BE2C (cell line): ENCODE results near the gene ALDH7A1.

Experiments used
- DNase-seq: peaks from one replicate; pipeline ENCODE4 v3.0.0-alpha.2; 2020
- H3K27me3 ChIP-seq: fragments of 250-450 bp; sonication (Bioruptor Pico); 2 replicates; pipeline ENCODE4 v1.5.1; 2020; ENCODE audit warnings: mild to moderate bottlenecking
- H3K36me3 ChIP-seq: fragments of 250-450 bp; sonication (Bioruptor Pico); 2 replicates; pipeline ENCODE4 v1.5.1; 2020; ENCODE audit warnings: mild to moderate bottlenecking
- H3K4me1 ChIP-seq: fragments of 250-450 bp; sonication (Bioruptor Pico); 2 replicates; pipeline ENCODE4 v1.5.1; 2020
- H3K4me3 ChIP-seq: 2 replicates; pipeline ENCODE4 v1.5.1; 2011; ENCODE audit warnings: low read depth, low read length
- H3K9me3 ChIP-seq: fragments of 250-450 bp; sonication (Bioruptor Pico); 2 replicates; pipeline ENCODE4 v1.5.1; 2020
- TF ChIP-seq, protein P1 (sequence below): IDR thresholded peaks from 2 replicates; pipeline ENCODE4 v1.5.1; 2012; ENCODE audit warnings: mild to moderate bottlenecking, low read depth, low read length

Gene ALDH7A1

DNA sequence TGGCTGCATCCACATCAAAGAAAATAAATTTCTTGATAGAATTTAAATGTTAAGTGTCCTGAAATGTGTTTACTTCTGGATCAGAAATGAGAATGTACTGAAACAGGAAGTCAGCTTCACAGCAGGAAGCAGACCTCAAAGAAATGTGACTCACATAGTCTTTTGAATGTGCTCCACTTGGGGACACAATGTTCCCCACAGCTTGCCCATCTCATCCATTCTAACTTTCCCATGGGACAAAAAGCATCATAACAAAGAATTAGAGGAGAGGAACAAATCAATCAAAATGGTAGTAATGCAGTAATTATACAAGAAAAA, 86.1 kb downstream of the ALDH7A1 start:
- TF ChIP-seq, protein P1, sequence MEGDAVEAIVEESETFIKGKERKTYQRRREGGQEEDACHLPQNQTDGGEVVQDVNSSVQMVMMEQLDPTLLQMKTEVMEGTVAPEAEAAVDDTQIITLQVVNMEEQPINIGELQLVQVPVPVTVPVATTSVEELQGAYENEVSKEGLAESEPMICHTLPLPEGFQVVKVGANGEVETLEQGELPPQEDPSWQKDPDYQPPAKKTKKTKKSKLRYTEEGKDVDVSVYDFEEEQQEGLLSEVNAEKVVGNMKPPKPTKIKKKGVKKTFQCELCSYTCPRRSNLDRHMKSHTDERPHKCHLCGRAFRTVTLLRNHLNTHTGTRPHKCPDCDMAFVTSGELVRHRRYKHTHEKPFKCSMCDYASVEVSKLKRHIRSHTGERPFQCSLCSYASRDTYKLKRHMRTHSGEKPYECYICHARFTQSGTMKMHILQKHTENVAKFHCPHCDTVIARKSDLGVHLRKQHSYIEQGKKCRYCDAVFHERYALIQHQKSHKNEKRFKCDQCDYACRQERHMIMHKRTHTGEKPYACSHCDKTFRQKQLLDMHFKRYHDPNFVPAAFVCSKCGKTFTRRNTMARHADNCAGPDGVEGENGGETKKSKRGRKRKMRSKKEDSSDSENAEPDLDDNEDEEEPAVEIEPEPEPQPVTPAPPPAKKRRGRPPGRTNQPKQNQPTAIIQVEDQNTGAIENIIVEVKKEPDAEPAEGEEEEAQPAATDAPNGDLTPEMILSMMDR = no peak
- DNase-seq = no peak
- Histone ChIP-seq H3K27me3 (no peaks in the 10 kb centered on the region), H3K36me3 (no peaks in the 10 kb centered on the region), H3K4me1 (no peaks in the 10 kb centered on the region), H3K9me3 (no peaks in the 10 kb centered on the region), H3K4me3 (no peak overlapping the region)

DNA sequence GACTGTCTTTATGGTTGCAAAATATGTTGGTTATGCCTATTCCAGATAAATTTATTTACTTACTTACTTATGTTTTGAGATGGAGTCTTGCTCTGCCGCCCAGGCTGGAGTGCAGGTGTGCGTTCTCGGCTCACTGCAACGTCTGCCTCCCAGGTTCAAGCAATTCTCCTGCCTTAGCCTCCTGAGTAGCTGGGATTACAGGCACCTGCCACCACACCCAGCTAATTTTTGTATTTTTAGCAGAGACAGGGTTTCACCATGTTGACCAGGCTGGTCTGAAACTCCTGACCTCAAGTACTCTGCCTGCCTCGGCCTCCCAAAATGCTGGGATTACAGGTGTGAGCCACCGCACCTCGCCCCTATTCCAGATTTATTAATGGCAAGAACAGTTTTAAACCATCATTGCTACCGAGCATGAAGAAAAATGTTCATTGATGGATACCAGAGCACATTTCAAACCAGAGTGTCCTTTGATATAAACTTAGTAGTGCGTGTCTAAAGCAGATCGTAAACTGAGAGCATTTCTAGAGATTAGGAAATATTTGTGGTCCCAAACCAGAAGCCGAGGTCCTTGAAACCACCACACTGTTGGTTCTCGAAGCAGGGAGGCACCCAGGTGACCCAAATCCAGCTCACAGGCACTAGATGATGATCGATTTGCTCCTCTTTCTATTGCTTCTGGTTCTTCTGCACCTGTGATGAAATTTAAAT, 86.6 kb downstream of the ALDH7A1 start:
- no peak for DNase-seq
- Histone ChIP-seq H3K4me3 (no peak overlapping the region), H3K4me1 (no peaks in the 10 kb centered on the region), H3K9me3 (no peaks in the 10 kb centered on the region), H3K27me3 (no peaks in the 10 kb centered on the region), H3K36me3 (no peaks in the 10 kb centered on the region)
- TF ChIP-seq, protein P1 = no peak

DNA sequence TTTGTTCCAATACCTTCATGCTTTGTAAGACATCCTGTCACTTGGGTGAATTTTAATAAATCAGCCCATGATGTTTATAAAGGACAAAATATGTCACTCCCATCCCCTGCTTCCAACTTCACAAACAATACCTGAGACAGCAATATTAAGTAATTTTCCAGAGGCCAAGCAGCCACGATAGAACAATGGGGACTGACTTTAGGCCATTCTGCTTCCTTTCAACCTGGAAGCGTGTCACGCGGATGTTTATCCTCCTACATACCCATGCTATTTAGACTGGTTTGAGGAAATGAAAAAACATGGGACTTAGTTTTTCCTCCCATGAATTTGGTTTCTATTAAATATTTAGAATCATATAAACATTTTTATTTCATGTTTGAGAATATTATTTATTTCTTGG, 88.9 kb downstream of the ALDH7A1 start:
- no peak for DNase-seq
- no peaks in the 10 kb centered on the region for H3K4me1 ChIP-seq
- no peak overlapping the region for H3K4me3 ChIP-seq
- TF ChIP-seq, protein P1 = no peak
- no peaks in the 10 kb centered on the region for H3K27me3 ChIP-seq
- no peaks in the 10 kb centered on the region for H3K36me3 ChIP-seq
- no peaks in the 10 kb centered on the region for H3K9me3 ChIP-seq

DNA sequence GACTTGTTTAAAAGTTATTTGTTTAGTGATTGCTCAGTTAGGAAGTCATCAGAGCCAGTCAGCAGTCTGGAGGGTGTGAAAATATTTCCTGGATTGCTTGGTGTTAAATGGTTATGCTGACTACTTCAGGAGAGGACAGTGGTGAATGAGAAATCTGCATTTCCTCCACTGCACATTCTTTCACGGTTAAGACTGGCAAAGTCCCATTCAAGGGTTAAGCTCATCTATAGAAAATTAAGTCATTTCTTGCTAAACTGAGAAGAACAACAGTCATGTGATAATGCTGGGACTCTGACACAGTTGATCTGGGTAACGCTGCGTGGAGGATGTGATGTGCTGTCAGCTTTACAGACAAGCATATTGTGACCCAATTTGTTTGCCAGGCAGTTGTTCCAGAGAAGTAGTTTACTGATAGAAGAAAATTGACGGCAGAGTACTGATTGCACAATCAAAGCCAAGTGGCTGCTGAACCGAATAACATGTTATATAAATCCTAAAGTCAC, 91.4 kb downstream of the ALDH7A1 start:
- TF ChIP-seq, protein P1 = no peak
- Histone ChIP-seq H3K36me3 (no peaks in the 10 kb centered on the region), H3K27me3 (no peaks in the 10 kb centered on the region), H3K4me3 (no peak overlapping the region), H3K9me3 (no peaks in the 10 kb centered on the region), H3K4me1 (no peaks in the 10 kb centered on the region)
- DNase-seq = no peak

DNA sequence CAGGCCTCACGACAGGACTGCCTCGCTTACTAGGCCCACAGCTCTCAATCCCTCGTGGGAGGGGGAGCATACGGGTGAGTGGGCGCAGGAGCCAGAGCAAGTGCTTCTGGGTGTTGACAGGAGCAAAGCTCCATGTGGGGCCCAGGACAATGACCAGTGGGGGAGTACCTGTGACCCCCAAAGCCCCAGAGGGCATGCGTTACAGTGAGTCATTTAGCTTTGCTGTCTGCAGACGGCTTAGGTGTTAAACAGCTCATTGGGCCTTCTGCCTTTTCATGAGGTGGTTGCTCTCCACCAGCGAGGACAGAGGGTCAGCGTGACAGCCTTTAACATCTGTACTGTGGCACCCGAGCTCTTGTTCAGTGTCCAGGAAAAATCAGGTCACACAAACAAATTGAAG, 93.6 kb downstream of the ALDH7A1 start:
- H3K4me3 ChIP-seq = no peak overlapping the region
- no peaks in the 10 kb centered on the region for H3K27me3 ChIP-seq
- no peaks in the 10 kb centered on the region for H3K9me3 ChIP-seq
- TF ChIP-seq, protein P1 = no peak
- H3K4me1 ChIP-seq = no peaks in the 10 kb centered on the region
- H3K36me3 ChIP-seq = no peaks in the 10 kb centered on the region
- no peak for DNase-seq

DNA sequence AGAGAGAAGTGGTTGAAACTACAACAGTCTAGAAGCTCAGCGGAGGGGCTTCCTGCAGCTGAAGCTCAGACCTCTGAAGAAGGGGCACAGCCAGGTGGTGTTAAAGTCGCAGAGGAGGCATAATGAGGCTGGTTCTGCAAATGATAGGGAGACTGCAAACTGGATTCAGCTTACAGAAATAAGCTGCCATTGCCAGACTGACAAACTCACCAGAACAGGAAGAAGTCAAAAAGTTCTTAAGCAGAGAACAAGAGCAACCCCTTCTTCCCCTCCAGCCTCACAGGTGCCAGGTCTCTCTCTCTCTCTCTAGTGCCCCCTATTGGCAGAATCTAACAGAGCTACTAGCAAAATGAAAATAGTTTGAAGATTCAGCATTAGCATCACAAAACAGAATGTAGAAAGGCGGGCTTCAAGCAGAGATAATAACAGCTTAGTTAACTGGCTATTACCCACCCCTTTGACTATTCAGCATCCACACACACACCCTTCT, 95.1 kb downstream of the ALDH7A1 start:
- no peaks in the 10 kb centered on the region for H3K9me3 ChIP-seq
- DNase-seq = no peak
- H3K4me3 ChIP-seq = no peak overlapping the region
- no peaks in the 10 kb centered on the region for H3K4me1 ChIP-seq
- TF ChIP-seq, protein P1 = peak; percentile 69
- no peaks in the 10 kb centered on the region for H3K27me3 ChIP-seq
- H3K36me3 ChIP-seq = no peaks in the 10 kb centered on the region
